ENCODE data around the gene TRIM16.
"Not testable (repeated sequence)": the region's sequence is repeated elsewhere in the genome, so short reads cannot be mapped to it uniquely, and the experiment has no call there.

The TRIM16 gene

DNA sequence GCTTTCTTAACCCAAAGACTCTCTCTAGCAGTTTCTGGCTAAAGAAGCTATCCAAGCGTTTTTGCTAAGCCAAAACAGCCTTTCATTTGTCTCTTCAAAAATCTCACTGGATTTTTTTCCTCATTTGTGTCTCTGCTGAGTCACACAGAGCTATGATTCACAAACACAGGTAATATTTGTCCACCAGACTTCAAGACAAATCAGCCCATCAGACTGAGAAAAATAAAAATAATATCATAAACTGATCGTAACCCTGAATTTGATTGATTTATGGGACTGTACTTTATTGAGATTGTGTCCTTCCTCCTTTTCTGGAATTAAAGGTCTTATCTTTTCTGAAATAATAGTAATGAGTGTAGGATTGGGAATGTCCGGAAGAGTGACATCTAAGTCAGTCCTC is 25.8 kb downstream of the TRIM16 start:
- DNase-seq (ENCODE audit: low spot score) = no peak

DNA sequence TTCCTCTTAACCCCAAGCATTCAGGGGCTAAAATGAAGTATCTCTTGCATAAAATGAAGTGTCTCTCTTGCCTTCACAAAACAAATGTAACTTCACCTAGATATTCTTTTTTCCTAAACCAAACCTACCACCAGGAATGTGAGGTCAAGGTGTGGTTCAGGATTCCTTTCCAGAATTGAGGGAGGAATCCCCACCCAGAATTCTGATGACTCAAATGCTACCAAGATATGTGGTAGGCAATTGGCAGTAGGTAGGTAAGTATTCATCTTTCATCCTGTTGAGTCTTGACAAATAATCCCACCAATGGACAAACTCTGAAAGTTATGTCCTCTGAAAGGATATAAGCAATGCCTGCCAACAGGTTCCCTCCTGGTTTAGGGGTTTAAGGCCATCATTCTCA is 26.2 kb downstream of the TRIM16 start:
- DNase-seq (ENCODE audit: low spot score) = no peak

DNA sequence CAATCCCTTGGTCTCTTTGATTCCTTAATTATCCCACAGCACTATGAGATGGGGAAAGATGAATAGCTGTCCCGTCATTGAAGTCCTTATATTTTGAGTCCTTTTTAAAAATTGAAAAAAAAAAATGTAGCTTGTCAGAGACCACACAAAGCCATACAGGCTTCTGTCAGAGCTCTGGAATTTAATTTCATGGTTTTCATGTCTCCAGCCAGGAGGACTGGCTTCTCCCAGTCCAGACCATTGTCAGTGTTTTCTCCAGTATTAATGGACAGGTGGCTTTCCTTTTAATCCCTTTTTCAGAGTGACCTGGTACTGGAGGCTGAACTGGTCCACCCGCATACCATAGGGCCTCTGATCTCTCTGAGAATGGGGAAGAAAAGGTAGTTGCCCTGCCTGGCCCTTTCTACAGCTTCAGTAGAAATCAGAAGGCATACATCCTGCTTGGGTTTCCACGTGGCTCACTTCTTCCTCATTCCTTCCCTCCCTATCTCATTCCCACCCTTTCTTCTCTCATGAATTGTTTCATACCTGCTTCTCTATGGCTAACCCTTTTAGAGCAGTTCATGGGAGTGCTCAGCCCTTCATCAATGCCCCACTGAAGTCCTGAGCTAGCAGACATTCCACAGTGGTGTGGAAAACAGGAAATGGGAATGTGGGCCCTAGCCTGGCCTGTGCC is 29.1 kb downstream of the TRIM16 start:
- DNase-seq (ENCODE audit: low spot score) = no peak

DNA sequence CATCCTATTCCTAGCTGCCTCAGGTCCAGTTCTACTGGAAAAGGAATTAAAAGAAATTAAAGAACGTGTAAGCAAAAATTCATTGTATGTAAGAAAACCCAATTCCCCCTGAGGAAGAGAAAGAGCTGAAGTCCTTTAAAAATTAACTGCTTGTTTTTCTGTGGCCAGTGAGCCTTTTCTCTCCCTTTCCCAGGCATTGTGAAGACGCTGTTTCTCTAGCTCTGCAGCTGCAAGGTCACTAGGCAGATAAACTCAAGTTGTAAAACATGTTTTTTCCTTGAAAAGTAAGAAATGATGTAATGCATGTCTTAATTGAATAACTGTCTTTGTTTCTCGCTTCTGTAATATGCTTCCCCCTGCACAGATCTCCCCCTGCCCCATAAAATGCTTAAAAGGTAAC is 29.7 kb downstream of the TRIM16 start:
- DNase-seq (ENCODE audit: low spot score) = not testable (repeated sequence)

DNA sequence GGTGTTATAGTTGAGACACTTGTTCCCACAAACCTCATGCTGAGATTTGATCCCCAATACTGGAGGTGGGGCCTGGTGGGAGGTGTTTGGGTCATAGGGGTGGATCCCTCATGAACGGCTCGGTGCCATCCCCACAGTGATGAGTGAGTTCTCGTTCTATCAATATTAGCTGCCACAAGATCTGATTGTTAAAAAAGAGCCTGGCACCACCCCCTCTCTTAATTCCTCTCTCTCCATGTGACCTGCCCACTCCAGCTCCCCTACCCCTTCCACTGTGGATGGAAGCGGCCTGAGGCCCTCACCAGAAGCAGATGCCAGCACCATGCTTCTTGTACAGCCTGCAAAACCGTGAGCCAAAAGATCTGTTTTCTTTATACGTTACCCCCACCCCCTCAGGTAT is 31.2 kb downstream of the TRIM16 start:
- no peak for DNase-seq (ENCODE audit: low spot score)

DNA sequence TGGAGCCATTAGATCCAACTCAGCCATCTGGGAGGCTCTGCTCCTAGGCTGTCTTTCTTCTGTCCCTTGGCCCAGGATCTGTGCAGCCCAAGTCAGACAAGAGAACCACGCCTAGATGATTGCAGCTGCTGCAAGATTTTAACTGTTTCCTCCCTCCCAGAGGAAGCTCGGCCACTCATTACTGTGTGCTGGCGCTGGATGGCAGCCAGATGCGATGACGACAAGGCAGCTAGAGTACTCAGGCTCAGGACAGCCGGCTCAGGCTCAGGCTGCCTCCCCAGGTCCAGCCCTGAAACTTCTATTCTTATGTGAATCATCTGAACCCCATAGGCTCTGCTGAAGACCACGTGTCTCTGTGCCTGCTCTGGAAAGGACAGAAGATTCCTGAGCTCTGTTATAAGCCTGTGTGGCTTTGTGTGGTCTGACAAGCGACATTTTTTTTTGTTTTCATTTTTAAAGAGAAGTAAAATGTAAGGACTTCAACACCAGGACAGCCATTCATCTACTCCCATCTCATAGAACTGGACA is 32.5 kb downstream of the TRIM16 start:
- peak; percentile 34 for DNase-seq (ENCODE audit: low spot score)

DNA sequence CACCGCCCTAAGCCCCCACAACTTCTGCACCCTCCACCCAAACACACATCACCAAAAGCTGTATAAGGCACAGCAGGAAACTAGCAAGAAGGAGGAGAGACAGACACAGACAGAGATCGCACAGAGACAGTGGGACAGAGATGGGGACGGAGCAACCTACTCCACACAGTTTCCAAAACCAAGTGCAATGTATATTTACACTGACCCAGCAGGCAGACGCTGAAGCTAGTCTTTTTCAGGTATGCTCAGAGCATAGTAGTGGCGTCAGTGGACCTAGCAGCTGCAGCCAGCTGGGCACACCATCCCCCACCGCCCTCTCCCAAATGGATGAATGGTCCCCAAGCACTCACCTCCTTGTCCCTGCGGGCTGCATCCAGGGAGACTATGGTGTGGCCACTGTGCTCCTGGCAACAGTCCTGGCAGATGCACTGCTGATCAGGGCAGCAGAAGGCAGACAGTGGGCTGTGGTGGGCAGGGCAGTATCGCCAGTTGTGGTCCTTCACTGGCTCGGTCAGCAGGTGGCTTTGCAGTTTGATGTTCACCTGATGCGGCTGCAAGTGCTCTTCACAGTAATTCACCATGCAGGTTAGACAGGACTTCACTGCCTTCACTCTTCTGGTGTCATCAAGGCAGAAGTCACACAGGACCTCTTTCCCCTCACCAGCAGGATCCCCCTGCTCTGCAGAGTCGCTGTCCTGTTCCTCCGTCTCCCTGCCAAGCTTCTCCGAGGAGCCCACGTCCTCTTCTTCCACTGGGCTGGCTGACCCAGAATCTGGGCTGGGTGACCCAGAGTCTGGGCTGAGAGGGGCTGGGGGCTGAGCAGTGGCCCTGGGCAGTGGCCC is 33.1 kb downstream of the TRIM16 start:
- no peak for DNase-seq (ENCODE audit: low spot score)

DNA sequence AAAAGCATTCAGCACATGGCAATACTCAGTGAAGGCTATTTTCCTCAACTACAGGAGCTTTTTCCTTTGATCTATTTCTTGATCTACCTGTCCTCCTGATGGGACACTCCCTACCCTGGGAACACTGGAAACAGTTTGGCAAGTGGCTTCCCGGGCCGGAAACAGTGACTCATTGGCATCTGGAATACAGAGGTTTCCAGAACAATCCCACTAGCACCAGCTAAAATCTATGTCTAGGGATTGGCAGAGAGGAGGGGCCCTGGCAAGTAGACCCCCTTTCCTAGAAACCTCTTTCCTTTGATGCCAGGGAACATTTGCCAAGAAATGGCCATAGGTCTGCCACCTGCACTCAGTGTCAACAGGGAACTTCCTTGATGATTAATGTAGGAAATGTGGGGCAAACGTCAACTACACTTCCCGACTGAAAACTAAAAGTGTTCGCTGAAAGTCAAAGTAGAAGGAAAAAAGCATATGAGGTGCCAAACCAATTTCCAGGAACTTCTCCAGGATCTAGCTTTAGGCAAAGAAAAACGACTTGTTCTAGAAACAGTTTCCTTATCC is 34.2 kb downstream of the TRIM16 start:
- DNase-seq (ENCODE audit: low spot score) = no peak

DNA sequence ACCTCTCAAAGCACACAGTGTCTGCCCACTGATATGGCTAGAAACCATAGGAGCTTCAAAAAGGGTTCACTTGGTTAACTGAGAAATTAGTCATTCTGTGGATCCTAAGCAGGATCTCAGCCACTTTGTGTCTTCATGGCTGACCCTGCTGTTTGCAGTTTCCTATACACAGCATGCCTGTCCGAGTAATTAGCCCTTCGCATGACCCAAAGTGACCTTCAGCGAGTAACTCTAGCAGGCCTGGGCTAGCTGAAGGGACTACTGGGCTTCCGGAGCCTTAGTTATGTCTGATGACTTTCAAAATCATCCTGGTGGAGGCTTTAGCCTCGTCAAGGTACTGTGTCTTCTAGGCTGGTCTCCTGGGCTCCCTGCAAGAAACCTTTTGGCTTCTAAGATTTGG is 35.7 kb downstream of the TRIM16 start:
- DNase-seq (ENCODE audit: low spot score) = no peak

DNA sequence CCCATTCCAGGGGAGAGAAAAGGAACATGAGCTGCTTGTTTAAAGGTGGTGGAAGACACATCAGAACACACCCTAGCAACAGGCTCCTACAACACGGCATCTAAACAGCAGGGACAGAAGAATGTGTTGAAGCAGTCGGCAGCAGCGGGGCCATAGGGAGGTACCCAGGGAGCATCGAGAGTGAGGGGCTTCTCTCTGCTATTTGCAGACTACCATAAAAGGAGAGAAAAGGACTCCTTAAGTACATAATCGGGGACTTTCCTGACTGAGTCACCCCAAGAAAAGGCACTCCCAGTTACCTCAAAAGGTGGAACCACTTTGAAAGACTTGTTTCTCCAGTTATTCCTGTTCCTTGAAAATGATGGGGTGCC is 38.2 kb downstream of the TRIM16 start:
- DNase-seq (ENCODE audit: low spot score) = not testable (repeated sequence)

DNA sequence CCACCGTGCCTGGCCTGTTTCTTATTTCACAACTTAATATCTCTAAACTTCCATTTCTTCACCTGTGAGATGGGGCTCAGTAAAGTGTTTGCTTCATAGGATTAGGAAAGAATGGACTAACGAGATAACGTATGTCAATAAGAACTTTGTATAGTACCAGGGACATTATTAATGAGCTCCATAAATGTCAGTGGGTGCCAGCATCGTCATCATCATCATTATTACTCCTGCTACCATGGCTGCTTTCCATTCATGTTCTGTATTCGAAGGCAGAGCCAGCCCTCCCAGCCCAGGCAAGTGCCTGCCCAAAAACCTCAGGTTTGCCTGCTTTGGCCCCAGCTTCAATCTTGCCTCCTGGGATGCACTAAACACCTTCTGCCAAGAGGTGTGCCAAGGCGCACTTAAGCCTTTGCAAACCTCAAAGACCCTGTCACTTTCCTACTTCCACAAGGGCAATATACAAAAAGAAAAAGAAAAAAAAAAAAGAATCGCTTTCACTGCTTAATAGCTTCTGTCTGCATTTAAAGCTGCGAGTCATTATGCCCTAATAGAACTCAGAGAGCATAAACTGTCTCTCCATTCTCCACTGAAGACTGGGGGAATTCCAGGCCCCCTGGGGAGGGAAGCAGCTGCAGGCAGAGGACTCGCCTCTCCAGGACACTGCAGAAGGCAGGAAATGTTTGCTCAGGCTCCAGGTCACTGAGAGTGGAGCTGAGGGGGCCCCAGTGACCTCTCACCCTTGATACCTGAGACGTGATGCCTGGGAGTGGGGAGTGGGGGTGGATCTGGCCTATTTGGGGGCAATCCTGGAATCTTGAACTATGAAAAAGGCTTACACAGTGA is 38.8 kb downstream of the TRIM16 start:
- DNase-seq (ENCODE audit: low spot score) = not testable (repeated sequence)

DNA sequence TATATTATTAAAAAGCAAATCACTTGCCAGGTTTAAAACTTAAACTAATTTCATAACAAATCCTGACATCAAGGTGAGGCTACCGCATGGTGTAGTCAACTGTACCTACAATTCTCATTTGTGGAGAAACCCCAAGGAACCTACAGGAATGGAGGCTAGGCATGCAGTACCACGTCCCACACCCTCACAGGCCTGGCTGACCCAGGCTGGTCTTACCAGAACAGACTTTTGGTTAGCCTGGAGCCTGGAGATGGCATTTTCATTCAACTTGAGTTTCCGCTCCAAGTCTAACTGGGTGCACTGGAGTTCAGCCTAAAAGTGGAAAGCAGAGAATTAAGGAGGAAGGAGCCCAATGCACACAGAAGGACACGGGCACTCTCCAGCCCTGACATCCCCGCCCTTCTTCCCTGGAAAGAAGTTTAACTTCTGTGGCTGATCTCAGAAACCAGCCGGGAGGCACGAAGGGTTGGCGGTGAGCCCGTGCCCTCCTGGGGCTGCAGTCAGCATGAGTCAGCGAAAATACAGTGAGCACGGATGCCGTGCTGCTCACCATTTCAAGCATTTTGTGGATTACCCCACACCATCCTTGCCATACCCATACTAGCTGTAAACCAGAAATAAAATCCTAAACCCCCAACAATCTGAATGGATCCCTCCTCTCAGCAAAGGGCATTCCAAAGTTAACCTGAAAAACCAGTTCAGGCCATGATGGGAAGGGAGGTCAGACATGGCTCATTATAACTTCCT is 41.4 kb downstream of the TRIM16 start:
- not testable (repeated sequence) for DNase-seq (ENCODE audit: low spot score)

DNA sequence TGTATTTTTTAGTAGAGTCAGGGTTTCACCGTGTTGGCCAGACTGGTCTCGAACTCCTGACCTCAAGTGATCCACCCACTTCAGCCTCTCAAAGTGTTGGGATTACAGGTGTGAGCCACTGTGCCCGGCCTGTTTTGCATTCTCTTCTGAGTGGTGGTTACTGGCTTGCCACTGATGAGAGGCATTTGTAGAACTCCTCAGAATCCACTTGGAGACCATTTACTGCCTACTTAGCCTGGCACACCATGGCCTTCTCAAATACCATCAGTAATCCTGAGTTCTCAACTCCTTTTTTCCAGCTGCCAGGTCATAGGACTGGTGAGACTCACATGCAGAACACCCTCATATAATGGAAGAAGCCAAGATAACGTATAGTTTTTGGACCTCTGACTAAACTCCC is 42.1 kb downstream of the TRIM16 start:
- DNase-seq (ENCODE audit: low spot score) = not testable (repeated sequence)

DNA sequence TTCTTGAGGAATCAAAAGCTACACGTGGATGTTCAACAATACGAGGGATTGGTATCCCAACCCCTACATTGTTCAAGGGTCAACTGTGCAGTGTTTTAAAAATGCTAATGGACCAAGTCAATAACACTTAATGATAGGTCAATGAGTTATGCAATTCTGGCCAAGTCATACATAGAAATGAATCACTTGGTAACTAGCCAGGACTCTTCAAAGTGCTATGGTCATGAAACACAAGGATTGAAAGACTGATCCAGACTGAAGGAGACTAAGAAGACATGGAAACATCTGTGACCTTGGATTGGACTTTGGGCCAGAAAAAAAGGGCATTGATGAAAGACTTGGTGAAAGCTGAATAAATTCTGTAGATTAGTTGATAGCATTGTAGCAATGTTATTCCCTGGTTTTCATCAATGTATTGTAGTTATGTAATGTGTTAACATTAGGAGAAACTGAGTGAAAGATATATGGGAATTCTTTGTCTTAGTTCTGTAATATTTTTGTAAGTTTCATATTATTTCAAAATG is 53.1 kb downstream of the TRIM16 start:
- DNase-seq (ENCODE audit: low spot score) = not testable (repeated sequence)

DNA sequence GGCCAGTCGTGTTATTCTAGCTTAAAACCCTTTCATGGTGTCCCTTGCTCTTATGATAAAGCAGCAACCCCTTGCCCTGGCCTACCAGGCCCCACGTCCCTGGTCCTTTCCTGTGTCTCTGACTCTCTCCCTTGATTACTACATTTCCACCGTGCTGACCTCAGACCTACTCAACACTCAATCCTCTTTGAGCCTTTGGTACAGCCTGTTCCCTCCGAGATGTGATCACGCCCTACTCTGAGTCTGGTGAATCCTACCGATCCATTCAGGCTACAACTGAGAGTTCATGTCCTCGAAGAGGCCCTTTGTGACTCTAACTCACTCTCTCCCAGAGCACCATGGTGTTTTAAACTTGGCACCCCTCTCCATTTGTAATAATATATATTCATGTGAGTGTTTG is 54.1 kb downstream of the TRIM16 start:
- DNase-seq (ENCODE audit: low spot score) = not testable (repeated sequence)

DNA sequence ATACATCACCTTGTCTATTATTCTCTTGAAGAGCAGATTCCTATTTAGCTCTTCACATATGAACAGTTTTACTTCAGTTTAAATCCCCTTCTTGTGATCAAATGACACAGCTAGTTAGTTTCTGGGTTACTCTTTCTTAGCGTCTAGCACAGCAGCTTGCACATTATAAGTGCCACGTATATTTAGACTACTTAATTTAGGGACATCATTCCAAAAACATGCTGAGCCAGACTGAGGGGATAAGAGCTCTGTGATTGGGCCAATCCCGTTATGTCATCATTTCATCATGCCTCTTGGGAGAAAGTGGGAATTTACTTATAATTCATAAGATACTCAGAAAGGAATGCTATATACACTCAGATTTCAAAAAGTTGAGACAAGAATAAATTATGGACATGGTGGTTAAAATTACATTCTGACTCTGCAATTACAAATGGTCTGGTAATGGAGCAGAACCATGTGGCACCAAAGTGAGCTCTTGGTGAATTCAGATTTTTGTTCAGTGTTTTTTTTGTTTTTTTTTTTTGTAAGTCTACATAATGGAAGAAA is 60.4 kb downstream of the TRIM16 start:
- DNase-seq (ENCODE audit: low spot score) = not testable (repeated sequence)

DNA sequence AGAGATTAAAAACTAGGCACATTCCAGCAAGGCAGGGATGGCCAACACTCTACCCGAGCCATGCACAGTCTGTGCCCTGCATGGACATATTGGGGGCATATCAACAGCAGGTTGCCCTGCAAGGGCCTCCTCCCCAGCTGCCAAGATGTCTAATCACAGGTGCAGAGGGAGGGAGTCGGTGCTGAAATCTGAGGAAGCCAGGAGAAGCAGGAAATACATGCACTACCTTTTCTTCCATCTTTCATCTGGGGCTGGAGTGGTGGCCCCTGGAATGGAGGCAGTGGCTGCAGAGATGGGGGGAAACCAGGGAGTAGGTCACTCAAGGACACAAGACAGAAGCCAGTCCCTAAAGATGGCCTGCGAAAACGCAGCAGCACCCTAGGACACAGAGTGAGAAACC is 60.9 kb downstream of the TRIM16 start:
- DNase-seq (ENCODE audit: low spot score) = not testable (repeated sequence)

DNA sequence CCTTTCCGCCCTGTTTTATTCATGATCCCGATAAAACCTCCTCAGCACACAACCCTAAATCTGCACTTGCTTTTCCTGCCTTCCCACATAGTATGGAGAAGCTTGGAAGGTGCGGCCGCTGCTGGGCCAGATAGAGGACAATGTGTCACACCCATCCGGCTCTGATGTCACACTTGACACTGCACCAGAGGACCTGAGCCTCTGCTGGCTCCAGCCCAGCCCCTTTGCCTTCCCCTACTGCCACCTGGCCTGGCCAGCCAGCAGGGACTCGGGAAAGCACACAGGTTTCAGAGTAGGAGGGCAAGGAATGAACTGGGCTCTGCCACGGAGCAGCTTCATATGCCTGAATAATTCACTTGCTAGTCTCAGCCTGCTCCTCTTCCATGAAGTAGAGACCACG is 62.0 kb downstream of the TRIM16 start:
- DNase-seq (ENCODE audit: low spot score) = not testable (repeated sequence)

DNA sequence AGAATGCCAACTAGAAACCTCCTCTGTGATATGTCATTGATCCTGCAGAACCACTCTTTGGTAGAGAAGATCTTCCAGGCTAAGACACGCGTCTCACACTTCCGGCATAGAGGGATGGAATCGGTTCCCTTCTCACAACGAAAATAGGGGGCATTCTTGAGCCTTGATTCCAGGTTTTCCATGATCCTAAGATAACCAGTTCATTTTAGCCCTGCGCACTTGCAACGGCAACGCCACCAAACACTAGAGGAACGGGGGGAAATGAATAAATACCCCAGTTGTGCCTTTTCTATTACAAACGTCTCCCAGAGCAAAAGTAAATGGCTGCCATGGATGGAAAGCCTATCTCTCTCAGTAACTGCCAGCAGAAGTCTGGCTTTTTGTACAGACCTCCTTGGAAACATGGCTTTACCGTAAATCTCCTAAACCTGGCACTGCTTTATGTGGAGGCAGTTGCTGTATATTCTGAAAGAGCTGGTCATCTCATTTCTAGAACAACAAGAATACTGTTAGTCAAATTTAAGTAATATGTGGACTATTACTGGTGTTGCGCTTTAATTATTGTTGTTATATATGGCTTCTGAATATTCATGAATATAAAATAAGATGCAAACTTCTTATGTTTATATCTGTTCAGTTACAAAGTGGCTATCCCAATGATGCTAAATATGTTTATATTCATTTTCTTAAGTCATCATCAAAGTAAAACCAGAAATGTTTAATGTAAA is 64.6 kb downstream of the TRIM16 start, which contains the start of gene FBXW10B:
Gene FBXW10B, minus strand, starts transcription at position 374 of the 728 bp plus-strand sequence. Its CDS starts 192 bp downstream, at position 182.
- DNase-seq (ENCODE audit: low spot score) = not testable (repeated sequence)

DNA sequence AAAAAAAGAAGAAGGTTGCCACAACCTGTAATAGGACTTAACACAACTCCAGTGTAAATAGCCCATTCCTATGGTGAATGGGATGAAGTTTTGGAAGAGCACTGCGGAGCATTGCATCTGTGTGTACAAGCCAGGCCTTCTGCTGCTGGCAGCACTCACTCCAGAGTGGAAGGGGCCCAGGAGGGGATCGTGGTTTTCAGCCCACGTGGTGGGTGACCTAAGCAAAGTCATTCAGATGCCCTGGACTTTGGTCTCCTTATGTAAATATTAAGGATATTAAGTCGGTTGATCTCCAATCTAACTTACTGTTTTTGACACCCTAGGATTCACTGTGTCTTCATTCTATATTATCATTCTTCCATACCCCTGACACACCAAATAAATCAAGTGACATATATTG is 67.3 kb downstream of the TRIM16 start:
- DNase-seq (ENCODE audit: low spot score) = not testable (repeated sequence)

Measured in CD4-positive, alpha-beta T cell treated with Interleukin-2 at 100 ng/mL for 4 hours (primary cell).